DMS79 treated with DMSO at 0.1 percent for 48 hours (cell line): ENCODE results near the gene SLC39A3.
"Not testable (repeated sequence)": the region's sequence is repeated elsewhere in the genome, so short reads cannot be mapped to it uniquely, and the experiment has no call there.

Experiments
- DNase-seq: peaks from one replicate; lab custom pipeline; 2025; lab: John Stamatoyannopoulos, UW

The SLC39A3 gene

DNA sequence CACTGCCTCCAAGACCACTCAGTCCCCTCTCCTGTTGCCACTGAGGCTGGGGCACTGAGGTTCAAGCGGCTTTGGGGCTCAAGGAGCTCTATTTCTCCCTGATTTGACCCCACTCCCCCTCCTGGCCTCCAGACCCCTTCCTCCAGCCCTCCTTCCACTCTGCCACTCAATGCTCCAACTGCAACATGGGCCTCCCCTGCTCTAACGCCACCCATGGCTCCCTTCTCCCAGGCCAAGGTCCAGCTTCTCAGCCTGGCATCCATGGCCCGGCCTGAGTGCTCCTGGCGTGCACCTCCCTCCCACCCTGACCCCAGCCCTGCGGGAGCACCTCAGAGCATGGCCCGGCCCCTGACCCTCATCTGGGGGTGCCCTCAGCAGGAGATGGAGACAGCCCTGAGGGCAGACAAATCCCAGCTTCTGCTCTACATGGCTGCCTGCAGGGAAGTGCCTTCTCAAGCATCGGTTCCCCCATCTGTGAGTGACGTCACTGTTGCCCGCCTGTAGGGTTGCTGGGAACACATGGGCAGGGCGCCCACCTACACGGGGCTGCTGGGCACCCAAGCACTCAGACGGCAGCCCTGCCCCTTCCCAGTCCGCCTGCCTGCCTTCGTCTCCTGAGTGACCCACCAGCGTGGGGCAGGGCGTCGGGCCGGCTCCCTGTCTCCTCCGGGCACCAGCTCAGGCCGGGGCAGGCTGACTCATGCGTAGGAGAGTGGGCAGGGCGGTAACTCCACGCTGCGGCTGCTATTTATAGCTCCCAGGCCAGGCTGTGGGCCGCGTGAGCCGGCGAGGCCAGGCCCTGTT lies 17.1 kb downstream of the SLC39A3 start:
- no peak for DNase-seq

DNA sequence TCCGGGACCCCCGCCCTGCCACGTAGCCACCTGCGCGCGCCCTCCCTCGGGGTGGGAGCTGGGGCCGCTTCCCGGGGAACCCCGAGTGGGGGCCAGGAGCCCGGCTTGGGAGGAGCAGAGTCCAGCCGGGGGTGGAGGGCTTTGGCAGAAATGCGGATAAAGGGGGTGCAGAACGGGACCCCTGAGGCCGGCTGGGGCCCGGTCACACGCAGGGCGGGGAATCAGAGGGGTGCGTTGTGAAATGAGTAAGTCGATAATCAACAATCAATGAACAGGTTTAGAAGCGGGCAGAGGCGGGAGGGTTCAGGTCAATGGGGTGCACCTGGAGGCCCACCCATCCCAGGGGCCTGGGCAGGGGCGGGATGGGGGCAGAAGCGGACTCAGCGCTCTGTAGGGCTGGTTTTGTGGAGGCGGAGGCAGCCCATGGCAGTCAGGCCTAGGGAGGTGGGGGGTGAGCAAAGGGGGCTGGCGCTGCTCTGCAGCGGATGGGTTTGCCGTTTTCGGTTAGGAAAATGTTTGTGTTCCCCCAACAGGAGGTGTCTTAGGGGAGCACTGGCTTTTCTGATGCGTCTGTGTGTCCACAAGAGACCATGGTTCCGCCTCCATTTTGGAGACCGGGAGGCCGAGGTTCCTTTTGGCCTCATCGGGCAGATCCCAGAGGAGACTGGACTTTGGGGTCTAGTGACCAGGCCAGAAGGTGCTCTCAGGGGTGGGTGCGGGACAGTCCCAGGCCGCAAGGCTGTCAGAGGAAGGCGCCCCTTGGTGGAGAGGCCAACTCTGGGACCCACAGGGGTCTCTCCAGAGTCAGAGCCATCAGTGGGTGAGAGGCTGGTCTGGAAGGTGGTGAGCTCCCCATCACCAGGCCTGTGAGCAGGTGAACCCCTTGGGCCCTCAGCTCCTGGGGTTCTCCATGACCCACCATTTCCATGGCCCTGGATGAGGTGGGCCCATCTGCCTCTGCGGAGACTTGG lies 18.0 kb downstream of the SLC39A3 start:
- no peak for DNase-seq

DNA sequence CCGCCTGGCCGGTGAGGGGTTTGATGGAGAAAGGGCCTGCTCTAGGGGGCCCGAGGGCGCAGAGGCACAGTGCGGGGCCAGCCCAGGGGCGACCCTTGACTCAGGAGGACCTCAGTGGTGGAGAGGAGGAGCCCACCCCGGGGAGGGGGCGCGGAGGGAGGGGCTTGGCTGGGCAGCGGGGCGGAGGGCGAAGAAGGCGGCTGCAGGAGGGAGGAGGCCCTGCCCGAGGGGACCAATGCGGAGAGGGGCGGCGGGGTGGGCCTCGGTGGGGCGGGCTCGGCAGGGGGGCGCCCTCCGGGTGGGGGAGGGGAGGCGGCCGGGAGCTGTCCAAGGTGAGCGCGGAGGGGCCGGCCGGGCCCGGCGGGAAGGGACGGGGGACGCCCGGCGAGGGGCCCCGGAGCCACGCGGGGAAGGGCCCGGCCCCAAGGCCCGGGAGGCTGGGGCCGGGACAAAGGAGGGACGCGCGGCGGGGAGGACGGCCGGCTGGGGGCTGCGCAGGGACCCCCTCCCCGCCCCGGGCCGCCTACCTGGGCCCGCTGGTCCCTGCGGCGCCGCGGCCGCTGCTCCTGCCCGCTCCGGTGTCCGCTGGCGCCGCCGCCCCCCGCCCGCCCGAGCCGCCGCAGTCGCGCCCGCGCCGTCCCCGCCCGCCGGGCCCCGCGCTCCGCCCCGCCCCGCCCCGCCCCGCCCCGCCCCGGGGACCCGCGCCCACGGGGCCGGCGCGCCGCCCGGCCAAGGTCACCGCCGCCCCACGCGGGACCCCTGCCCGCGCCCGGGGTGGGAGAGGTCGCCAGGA lies 18.8 kb downstream of the SLC39A3 start, which contains the start of gene DIRAS1:
Gene DIRAS1 (minus strand): TSS at position 596 of the 793 bp plus-strand sequence. CDS start 3,566 bp downstream, outside the sequence.
- no peak for DNase-seq

DNA sequence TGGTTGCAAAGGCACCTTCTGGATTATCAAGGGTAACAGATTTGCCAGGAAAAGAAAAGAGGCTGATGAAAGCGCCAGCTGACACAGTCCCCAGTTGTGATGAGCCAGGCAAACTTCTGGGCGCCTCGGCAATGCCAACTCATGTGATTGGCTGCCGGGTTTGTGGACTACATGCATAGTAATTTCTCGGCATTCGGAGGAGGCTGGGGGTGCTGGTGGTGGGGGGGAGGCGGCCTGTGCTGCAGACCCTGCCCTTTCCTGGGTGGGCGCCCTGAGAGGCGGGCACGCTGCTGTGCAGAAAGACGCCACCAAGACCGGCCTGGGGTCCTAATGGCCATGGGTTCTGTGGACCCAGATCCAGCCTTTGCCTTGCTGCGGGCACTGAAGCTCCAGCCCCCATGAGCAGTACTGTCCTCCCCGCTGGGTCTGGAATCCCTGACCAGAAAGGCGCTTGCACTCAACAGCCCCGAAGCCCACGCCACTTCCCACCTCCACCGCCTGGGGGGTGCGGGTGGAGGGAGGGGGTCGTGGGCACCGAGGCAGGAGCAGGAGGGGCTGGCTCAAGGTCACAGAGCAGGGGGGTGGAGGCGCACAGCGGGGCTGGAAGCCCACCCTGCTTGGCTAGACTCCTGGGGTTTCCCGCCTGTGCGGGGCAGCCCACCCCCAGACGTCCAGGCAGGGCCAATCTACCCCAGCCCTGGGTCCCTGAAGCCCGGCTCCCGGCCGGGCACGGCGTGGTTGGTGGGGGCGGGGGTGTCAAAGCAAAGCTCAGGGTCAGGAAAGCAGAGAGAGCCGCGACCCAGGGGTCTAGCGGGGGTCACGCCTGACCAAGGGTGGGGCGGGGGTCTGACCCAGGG lies 19.7 kb downstream of the SLC39A3 start:
- no peak for DNase-seq

DNA sequence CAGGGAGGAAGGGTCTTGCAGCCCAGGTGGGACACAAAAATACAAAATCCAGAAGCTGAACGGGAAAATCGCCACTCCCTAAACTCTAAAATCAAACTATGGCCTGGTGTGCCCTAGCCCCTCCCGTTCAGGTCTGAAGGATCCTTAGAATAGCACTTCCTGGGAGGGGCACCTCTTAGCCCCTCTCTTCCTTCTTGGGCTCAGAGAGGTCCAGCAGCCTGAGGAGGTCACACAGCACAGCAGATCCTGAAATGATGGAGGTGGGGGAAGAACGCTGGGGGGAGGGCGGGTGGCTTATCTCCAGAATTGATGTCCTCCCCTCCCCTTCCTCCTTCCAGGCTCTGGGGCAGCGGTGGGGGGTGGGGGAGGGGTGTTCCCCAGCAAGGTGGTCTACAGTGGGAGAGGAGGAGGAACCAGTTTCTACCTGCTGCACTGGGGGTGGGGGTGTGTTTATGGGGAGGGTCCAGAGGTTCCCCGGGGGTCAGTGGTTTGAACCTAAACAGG lies 20.5 kb downstream of the SLC39A3 start:
- DNase-seq, result no peak

DNA sequence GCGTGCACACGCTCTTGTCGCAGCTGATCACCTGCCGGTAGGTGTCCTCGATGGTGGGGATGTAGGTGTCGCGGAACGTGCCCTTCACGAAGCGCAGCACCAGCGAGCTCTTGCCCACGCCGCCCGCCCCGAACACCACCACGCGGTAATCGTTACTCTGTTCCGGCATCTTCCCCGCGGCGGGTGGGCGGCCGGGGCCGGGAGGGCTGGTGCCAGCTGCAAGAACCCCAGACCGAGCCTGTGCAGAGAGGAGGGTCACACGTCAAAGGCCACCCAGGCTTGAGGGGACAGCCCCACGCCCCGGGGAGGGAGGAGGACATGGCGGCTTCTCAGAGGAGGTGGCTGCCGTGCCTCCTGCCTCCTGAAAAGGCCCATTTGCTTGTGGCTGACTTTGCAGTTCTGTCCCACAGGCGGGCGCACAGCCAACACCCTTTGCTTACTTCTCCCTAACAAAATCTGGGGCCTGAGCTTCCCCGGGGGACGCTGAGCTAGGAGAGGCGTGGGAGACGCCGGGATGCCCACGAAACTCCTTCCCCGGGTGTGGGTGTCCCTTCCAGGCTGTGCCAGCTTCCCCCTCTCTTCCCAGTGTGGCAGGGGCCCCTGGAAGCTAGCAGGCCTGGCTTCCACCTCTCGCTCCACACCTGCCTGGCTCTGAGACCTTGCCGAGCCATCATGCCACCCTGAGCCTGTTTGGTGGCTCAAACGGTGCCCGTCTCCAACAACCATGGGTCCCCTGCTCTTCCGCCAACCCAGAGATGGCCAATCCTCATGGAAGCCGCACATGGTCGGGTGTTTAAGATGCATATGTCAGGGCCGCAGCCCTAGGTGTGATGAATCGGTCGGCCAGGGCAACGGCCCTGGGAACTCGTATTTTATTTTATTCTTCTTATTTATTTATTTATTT lies 21.9 kb downstream of the SLC39A3 start:
- DNase-seq, result no peak

DNA sequence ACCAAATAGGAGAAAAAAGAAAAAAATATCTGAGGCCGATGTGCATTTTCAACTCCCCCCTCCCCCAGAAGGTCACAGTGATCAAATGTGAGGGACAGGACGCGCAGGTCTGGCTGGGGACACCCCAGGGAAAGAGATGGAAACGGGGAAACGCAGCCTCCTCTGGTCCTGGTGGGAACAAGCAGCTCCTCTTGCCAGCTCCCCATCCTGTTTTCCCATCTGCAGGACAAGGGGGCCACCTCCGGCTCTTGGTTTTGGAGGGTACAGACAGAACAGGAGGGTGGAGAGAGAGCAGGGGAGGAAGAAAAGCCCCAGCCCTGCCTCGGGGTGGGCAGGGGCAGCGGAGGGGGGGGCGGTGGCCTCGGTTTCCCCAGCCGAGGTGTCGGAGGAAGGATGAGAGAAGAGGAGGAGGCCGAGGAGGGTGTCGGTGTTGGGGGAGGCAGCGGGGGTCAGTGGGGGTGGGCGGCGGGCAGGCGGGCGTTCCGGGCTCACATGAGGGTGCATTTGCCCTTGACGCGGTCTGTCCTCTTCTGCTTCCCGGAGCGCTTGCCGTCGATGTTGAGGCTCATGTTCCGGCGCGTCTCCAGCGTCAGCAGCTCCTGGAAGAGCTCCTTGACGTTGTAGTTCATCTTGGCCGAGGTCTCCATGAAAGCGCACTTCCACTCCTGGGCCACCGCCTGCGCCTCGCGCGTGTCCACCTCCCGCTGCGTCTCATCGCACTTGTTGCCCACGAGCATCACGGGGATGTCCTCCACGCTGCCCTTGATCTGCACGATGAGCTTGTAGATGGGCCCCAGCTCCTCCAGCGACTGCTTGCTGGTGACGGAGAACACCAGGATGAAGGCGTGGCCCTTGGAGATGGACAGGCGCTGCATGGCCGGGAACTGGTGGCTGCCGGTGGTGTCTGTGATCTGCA lies 22.8 kb downstream of the SLC39A3 start:
- DNase-seq, result no peak

DNA sequence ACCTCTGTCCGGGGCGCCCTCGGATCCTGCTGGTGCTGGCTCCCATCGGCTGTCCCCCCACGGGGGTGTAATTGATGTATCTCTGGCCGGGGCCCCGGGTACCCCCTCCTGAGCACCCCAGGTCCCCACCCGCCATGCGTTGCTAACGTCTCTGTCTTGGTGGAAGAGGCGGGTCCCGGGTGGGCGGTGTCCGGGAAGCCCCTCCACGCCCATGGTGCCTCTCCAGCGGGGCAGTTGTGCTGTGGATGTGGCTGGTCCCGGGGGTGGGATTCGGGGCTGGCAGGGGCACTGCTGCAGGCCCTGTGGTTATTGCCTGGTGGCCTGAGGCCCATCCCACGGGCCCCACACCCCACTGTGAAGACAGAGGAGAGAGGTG lies 23.6 kb downstream of the SLC39A3 start:
- DNase-seq, result no peak

DNA sequence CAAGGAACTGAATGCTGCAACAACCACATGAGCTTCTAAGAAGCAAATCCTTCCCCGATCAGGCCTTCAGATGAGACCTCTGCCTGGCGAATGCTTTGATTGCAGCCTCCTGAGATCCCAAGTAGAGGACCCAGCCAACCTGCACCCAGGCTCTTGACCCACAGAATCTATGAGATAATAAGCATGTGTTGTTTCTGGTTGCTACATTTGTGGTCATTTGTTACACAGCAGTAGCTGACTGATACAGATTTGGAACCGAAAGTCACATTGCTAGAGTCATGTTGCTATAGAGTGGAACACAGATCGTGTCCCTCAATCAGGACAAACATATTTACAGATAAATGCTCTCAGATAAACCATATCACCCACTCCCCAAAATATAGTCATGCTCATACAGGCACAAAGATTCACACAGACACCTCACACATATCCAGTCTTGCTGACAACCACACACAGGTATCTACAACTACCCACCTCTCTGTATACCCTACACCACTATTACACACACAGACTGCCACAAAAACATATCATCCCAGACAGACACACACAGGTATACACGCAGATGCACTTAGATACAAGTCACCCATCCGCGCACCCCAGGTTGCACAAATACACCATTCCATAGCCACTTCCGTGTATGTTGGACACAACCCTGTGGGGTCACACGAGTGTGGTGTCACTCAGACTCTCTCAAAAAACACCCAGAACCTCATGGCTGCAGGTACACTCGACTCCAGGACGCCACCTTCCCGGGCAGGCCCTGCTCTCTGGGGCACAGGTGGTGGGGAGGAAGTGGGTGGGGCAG lies 24.1 kb downstream of the SLC39A3 start:
- no peak for DNase-seq

DNA sequence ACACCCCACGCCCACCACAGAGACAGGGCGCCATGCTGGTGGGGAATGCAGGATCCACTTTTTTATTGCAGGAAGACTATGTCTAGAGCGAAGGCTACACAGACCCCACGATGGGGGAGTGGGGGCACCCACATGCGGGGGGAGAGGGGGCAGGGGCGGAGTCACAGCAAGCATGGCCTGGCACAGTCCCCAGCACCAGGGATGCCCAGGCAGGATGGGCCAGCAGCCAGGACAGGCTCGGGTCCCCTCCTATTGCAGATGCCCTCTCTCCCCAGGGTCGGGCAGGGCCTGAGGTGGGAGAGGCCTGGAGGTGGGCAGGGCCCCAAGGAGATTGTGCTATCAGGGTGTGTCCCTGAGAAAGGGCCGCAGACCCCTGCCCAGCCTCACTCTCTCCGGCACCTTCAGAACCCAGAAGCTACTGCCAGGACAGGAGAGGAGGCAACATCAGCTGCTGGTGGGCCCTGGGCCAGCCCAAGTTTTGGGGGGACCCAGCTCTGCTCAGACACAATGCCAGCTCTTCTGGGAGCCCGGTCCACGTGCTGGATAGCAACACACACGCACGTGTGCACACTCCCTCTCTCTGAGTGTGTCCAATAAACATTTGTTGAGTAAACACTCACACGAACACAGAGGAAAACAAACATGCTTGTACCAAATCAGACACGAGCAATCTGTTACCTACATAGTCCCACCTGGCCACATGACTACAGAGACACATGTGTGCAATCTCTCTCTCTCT lies 25.1 kb downstream of the SLC39A3 start:
- DNase-seq, result no peak

DNA sequence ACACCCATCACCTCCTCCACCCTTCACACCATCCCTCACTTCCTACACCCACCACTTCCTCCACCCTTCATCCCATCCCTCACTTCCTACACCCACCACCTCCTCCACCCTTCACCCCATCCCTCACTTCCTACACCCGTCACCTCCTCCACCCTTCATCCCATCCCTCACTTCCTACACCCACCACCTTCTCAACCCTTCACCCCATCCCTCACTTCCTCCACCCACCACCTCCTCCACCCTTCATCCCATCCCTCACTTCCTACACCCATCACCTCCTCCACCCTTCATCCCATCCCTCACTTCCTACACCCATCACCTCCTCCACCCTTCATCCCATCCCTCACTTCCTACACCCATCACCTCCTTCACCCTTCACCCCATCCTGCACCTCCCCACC lies 25.7 kb downstream of the SLC39A3 start:
- not testable (repeated sequence) for DNase-seq

DNA sequence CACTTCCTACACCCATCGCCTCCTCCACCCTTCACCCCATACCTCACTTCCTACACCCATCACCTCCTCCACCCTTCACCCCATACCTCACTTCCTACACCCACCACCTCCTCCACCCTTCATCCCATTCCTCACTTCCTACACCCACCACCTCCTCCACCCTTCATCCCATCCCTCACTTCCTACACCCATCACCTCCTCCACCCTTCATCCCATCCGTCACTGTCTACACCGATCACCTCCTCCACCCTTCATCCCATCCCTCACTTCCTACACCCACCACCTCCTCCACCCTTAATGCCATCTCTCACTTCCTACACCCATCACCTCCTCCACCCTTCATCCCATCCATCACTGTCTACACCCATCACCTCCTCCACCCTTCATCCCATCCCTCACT lies 26.6 kb downstream of the SLC39A3 start:
- not testable (repeated sequence) for DNase-seq

DNA sequence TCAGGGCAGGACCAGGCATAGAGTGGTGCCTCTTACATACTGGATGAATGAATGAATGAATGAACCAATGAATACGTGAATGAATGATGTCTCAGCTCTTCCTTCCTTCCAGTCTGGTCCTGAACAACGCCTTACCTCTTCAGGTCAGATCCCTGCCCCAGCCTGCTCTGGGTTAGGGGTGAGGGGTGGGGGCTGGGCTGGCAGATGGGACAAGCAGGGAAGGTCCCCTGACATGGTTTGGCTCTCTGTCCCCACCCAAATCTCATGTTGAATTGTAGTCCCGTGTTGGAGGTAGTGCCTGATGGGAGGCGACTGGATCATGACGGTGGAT lies 28.0 kb downstream of the SLC39A3 start:
- no peak for DNase-seq

DNA sequence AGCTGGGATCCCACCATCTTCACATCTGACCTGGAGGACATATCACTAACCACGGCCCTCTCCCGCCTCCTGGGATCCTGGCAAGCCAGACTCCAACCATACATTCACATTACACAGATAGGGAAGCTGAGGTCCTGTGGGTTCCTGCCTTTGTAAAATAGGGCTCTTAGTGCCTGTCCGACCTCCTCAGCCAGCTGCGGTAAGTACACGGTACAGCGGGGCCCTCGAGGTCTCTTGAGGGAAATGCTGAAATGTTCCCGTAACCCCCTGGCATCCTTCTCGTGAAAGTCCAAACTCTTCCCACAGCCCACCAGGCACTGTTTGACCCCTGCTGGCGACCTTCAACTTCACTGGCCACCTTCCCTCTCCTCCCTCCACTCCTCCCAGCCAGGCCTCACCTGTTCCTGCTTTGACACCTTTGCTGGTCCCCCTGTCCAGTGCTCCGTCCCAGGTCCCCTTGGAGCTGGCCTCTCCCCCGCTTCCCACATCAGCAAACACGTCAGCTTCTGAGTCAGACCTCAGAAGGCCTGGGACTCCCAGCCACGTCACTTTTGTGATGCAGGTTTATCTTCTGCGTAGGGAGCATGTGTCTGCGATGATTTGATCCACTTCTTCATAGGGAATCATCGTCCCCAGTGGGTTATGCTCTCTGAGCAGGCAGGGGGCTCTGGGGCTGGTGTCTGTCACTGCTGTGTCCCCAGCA lies 28.5 kb downstream of the SLC39A3 start:
- DNase-seq, result no peak

DNA sequence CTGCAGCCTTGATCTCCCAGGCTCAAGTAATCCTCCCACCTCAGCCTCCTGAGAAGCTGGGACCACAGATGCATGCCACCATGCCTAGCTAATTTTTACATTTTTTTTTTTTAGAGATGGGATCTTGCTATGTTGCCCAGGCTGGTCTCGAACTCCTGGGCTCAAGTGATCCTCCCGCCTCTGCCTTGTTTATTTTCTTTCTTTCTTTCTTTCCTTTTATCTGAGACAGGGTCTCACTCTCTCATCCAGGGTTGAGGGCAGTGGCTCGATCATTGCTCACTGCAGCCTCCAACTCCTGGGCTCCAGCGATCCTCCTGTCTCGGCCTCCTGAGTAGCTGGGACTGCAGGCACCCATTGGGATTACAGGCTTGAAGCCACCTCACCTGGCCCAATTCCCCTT lies 33.6 kb downstream of the SLC39A3 start:
- DNase-seq, result no peak

DNA sequence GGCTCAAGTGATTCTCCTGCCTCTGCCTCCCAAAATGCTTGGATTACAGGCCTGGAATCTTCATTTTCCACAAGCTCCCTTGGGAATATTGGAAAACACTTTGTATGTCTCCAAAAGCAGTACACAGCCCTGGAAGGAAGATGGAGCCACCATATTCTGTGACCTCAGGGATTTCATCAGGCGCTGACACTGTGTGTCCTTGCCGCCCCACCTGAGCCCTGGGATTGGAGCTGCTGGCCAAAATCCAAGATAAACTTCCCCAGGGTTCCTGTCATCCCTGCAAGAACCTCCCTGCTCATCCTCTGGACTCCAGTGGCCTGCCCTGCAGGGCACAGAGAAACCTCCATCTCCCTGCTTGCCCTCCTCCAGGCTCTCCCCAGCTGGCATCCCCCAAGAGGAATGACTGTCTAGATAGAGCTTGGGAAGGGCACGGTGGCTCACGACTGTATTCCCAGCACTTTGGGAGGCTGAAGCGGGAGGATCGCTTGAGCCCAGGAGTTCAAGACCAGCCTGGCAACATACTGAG lies 36.1 kb downstream of the SLC39A3 start:
- DNase-seq, result no peak

DNA sequence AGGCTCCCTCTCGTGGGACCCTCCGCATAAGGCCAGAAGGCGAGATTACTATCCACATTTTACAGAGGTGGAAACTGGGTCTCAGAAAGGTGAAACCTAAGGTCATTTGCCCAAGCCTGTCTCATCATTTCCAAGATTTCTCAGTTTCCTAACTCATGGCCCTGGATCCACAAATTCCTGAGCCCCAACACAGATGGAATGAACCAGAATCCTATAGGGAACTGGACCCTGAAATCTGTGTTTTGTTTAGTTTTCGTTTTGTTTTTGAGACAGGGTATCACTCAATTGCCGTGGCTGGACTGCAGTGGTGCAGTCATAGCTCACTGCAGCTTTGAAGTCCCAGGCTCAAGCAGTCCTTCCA lies 36.8 kb downstream of the SLC39A3 start:
- DNase-seq, result no peak
